SK-N-SH (cell line): ENCODE data around the gene TYR. TPM values are rescaled to one million over a fixed set of nuclear protein-coding genes. Genes with fewer than 3 reads are reported as not detected.
"Not testable (repeated sequence)": the region's sequence is repeated elsewhere in the genome, so short reads cannot be mapped to it uniquely, and the experiment has no call there.

Experiments
- CTCF ChIA-PET: fragments of 300-600, 350-600 bp; formaldehyde crosslinking; extraction: SDS; loops from one replicate; lab custom pipeline; 2021; lab: Yijun Ruan, JAX
- POLR2A ChIA-PET: fragments of 350-600 bp; sonication (Branson Sonifier 250); formaldehyde crosslinking; extraction: SDS; loops from one replicate; lab custom pipeline; 2020; ENCODE audit warnings: antibody characterized with exemption, inconsistent platforms; lab: Yijun Ruan, JAX
- DNase-seq: peaks from one replicate; pipeline ENCODE4 v3.0.0; 2012
- H2AFZ ChIP-seq: fragments of 200-600 bp; sonication (generic); 2 replicates; pipeline ENCODE4 v1.8.1; 2016; ENCODE audit warnings: antibody characterized with exemption, mild to moderate bottlenecking, low read depth
- H3F3A ChIP-seq: fragments of 200-600 bp; sonication (generic); replicated peaks from 2 replicates; pipeline ENCODE3; 2016; ENCODE audit warnings: antibody characterized with exemption, mild to moderate bottlenecking; ENCODE audit not compliant: insufficient read depth
- H3K27ac ChIP-seq, 2 experiments: fragments of 200-500 bp in 1 of 2; fragments of 200-600 bp in 1 of 2; sonication (Bioruptor generic) in 1 of 2; sonication (generic), shearing (Covaris generic) in 1 of 2; 2 replicates each; pipeline versions ENCODE4 v1.5.1 to v1.6.1; 2014 to 2016; ENCODE audit warnings: low read depth in 2 of 2, inconsistent platforms in 1 of 2, low read length in 1 of 2, mild to moderate bottlenecking in 1 of 2, mixed read lengths in 1 of 2
- H3K27me3 ChIP-seq: fragments of 200-600 bp; sonication (generic), shearing (Covaris generic); 2 replicates; pipeline ENCODE4 v1.6.1; 2016; ENCODE audit warnings: mixed run types; ENCODE audit not compliant: insufficient read depth
- H3K36me3 ChIP-seq, 2 experiments: fragments of 200-500 bp in 1 of 2; fragments of 200-600 bp in 1 of 2; sonication (Bioruptor generic) in 1 of 2; sonication (generic) in 1 of 2; replicated peaks in 1 of 2; 2 replicates each; pipeline versions ENCODE3 to v1.5.1; 2014 to 2016; ENCODE audit warnings: low read length in 1 of 2, mild to moderate bottlenecking in 1 of 2; ENCODE audit not compliant: insufficient read depth in 2 of 2, control insufficient read depth in 1 of 2
- H3K4me1 ChIP-seq, 2 experiments: fragments of 200-500 bp in 1 of 2; fragments of 200-600 bp in 1 of 2; sonication (Bioruptor generic) in 1 of 2; sonication (generic), shearing (Covaris generic) in 1 of 2; 2 replicates each; pipeline versions ENCODE4 v1.5.1 to v1.6.1; 2014 to 2016; ENCODE audit warnings: low read depth in 1 of 2, low read length in 1 of 2, mixed run types in 1 of 2; ENCODE audit not compliant: insufficient read depth in 2 of 2, control insufficient read depth in 1 of 2
- H3K4me2 ChIP-seq: fragments of 200-600 bp; sonication (generic), shearing (Covaris generic); 2 replicates; pipeline ENCODE4 v1.6.1; 2017; ENCODE audit warnings: mixed run types
- H3K4me3 ChIP-seq, 2 experiments: fragments of 200-500 bp in 1 of 2; fragments of 200-600 bp in 1 of 2; sonication (Bioruptor generic) in 1 of 2; sonication (generic), shearing (Covaris generic) in 1 of 2; 2 replicates each; pipeline versions ENCODE4 v1.5.1 to v1.8.1; 2014 to 2016; ENCODE audit warnings: low read depth in 2 of 2, inconsistent platforms in 1 of 2, low read length in 1 of 2, mild to moderate bottlenecking in 1 of 2, mixed read lengths in 1 of 2, moderate library complexity in 1 of 2
- H3K79me2 ChIP-seq: fragments of 200-600 bp; sonication (generic); 2 replicates; pipeline ENCODE4 v1.8.1; 2017; ENCODE audit warnings: mild to moderate bottlenecking; ENCODE audit not compliant: insufficient read depth
- H3K9ac ChIP-seq: fragments of 200-600 bp; sonication (generic); 2 replicates; pipeline ENCODE4 v1.6.1; 2017; ENCODE audit warnings: mixed run types
- H3K9me2 ChIP-seq: fragments of 200-600 bp; sonication (generic); 2 replicates; pipeline ENCODE4 v1.6.1; 2017; ENCODE audit warnings: mixed run types
- H3K9me3 ChIP-seq: fragments of 200-600 bp; sonication (generic); 2 replicates; pipeline ENCODE4 v1.6.1; 2017; ENCODE audit warnings: mixed run types, mild to moderate bottlenecking, moderate library complexity
- H4K20me1 ChIP-seq: fragments of 200-600 bp; sonication (generic); 2 replicates; pipeline ENCODE4 v1.6.1; 2017; ENCODE audit warnings: mild to moderate bottlenecking, mixed run types; ENCODE audit not compliant: insufficient read depth
- EP300 ChIP-seq, 2 experiments: IDR thresholded peaks; 2 replicates each; pipeline versions ENCODE4 v1.4.0 to v1.6.1; 2012; ENCODE audit warnings: borderline replicate concordance in 1 of 2, low read depth in 1 of 2, low read length in 1 of 2
- FOSL2 ChIP-seq: IDR thresholded peaks from 2 replicates; pipeline ENCODE4 v1.4.0; 2012; ENCODE audit warnings: low read depth, mild to moderate bottlenecking, moderate library complexity, borderline replicate concordance
- JUND ChIP-seq: IDR thresholded peaks from 2 replicates; pipeline ENCODE4 v1.4.0; 2012
- NFIC ChIP-seq: IDR thresholded peaks from 2 replicates; pipeline ENCODE4 v1.4.0; 2012; ENCODE audit warnings: borderline replicate concordance
- NRF1 ChIP-seq: IDR thresholded peaks from 2 replicates; pipeline ENCODE4 v1.6.1; 2012; ENCODE audit warnings: low read depth, mild to moderate bottlenecking, low read length
- POLR2AphosphoS5 ChIP-seq: IDR thresholded peaks from 2 replicates; pipeline ENCODE4 v1.6.1; 2012; ENCODE audit warnings: low read depth, low read length
- RCOR1 ChIP-seq: fragments of 150-350 bp; IDR thresholded peaks from 2 replicates; pipeline ENCODE4 v1.6.1; 2017; ENCODE audit warnings: antibody characterized with exemption, low read length
- RFX5 ChIP-seq: IDR thresholded peaks from 2 replicates; pipeline ENCODE4 v1.6.1; 2012; ENCODE audit warnings: mild to moderate bottlenecking, improper control_type of control experiment, low read length
- SMC3 ChIP-seq: IDR thresholded peaks from 2 replicates; pipeline ENCODE4 v1.6.1; 2012; ENCODE audit warnings: low read depth, low read length, improper control_type of control experiment
- TAF1 ChIP-seq: IDR thresholded peaks from 2 replicates; pipeline ENCODE4 v1.6.1; 2012; ENCODE audit warnings: low read depth, mild to moderate bottlenecking, low read length, moderate library complexity, borderline replicate concordance
- YY1 ChIP-seq: IDR thresholded peaks from 2 replicates; pipeline ENCODE4 v1.4.0; 2012; ENCODE audit warnings: low read depth, mild to moderate bottlenecking
- WGBS: methylation state at CpG from one replicate; pipeline ENCODE4 v1.1.6; 2017; ENCODE audit warnings: low lambda C conversion rate; 5-methylcytosine and 5-hydroxymethylcytosine counted together
- polyA plus RNA-seq, 3 experiments: library from polyadenylated mRNA; depleted of rRNA; stranded (reverse); fragments of >200 nt; gene quantifications; 2 replicates each; pipeline ENCODE4 v1.2.3, GENCODE V29; 2012
- TF ChIP-seq, protein P1 (sequence below): fragments of 150-350 bp; IDR thresholded peaks from 2 replicates; pipeline ENCODE4 v1.6.1; 2016; ENCODE audit warnings: mild to moderate bottlenecking, low read depth, low read length

TYR gene
- polyA plus RNA-seq, 1 of the 3 experiments (the other 2 are of a cell fraction), result not detected

DNA sequence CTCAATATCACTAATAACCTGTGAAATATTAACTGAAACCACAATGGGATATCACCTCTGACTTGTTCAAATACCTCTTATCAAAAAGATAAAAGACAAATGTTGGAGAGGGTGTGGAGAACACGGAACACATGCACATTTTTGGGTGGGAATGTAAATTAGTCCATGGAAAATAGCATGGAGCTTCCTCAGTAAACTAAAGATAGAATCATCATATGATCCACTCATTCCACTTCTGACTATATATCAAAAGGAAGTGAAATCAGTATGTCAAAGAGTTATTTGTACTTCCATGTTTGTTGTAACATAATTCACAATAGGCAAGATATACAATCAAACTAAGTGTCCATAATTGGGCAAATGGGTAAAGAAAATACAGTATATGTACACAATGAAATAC is 57.4 kb downstream of the TYR start:
- CTCF ChIA-PET, result interaction anchor here (0.6 kb wide), 1 partner anchor 668 kb away, joined by 3 read pairs; no protein-coding TSS in a partner anchor

DNA sequence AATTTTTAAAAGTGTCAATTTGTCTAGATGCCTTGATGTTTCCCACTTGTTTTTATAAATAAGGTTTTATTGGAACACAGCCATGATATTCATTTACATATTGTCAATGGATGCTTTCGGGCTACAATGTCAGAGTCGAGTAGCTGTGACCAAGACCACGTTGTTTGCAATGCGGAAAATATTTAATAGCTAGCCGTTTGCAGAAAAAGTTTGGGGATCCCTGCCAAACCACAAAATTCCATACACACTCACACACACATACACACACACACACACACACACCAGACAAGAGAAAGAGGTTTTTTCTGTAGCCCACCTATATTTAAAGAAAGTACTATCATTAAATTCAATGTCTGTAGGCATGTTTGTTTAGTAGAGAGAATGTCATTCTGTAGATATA is 58.3 kb downstream of the TYR start:
- no peaks in the 10 kb centered on the region for H3K27me3 ChIP-seq
- H2AFZ ChIP-seq, result no peak overlapping the region
- no peak overlapping the region for H3K27ac ChIP-seq
- no peaks in the 10 kb centered on the region for H3K36me3 ChIP-seq
- DNase-seq, result no peak
- no peaks in the 10 kb centered on the region for H3K9me3 ChIP-seq
- ChIA-PET POLR2A (no interaction called here), CTCF (no interaction called here)
- no peaks in the 10 kb centered on the region for H3K9me2 ChIP-seq
- no peaks in the 10 kb centered on the region for H3F3A ChIP-seq
- no peaks in the 10 kb centered on the region for H3K79me2 ChIP-seq
- no peaks in the 10 kb centered on the region for H3K4me1 ChIP-seq
- TF ChIP-seq FOSL2 (no peak), JUND (no peak)
- 47% methylated on average over 5 of the region's 5 CpGs for WGBS
- H3K9ac ChIP-seq, result no peak overlapping the region
- no peak overlapping the region for H3K4me3 ChIP-seq
- no peak overlapping the region for H3K4me2 ChIP-seq
- no peaks in the 10 kb centered on the region for H4K20me1 ChIP-seq

More for the DNA sequence above, 57.4 kb downstream of the TYR start:
- H3K4me3 ChIP-seq, result no peak overlapping the region
- no peak overlapping the region for H3K4me2 ChIP-seq
- no peaks in the 10 kb centered on the region for H3K79me2 ChIP-seq
- no peaks in the 10 kb centered on the region for H3K9me2 ChIP-seq
- TF ChIP-seq EP300 (IDR thresholded peaks at IDR 0.05; ENCODE audit: borderline replicate concordance in 1 of 2, low read depth in 1 of 2, low read length in 1 of 2), result no peak
- TF ChIP-seq JUND, result no peak
- no peak for TF ChIP-seq SMC3
- TF ChIP-seq NFIC, result no peak
- TF ChIP-seq, protein P1, sequence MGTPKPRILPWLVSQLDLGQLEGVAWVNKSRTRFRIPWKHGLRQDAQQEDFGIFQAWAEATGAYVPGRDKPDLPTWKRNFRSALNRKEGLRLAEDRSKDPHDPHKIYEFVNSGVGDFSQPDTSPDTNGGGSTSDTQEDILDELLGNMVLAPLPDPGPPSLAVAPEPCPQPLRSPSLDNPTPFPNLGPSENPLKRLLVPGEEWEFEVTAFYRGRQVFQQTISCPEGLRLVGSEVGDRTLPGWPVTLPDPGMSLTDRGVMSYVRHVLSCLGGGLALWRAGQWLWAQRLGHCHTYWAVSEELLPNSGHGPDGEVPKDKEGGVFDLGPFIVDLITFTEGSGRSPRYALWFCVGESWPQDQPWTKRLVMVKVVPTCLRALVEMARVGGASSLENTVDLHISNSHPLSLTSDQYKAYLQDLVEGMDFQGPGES, result no peak
- no peak for TF ChIP-seq RFX5
- TF ChIP-seq YY1, result no peak
- no peak for TF ChIP-seq POLR2AphosphoS5
- TF ChIP-seq NRF1, result no peak
- no peak for TF ChIP-seq TAF1
- TF ChIP-seq RCOR1, result no peak
- no peaks in the 10 kb centered on the region for H3K27me3 ChIP-seq
- no peak for DNase-seq
- no peaks in the 10 kb centered on the region for H3K36me3 ChIP-seq
- H2AFZ ChIP-seq, result no peak overlapping the region
- no peaks in the 10 kb centered on the region for H3K9me3 ChIP-seq
- H3F3A ChIP-seq, result no peaks in the 10 kb centered on the region
- H3K4me1 ChIP-seq, result no peaks in the 10 kb centered on the region
- 15% methylated on average over 1 of the region's 1 CpG for WGBS
- POLR2A ChIA-PET, result no interaction called here
- no peak overlapping the region for H3K9ac ChIP-seq
- H4K20me1 ChIP-seq, result no peaks in the 10 kb centered on the region
- no peak overlapping the region for H3K27ac ChIP-seq

DNA sequence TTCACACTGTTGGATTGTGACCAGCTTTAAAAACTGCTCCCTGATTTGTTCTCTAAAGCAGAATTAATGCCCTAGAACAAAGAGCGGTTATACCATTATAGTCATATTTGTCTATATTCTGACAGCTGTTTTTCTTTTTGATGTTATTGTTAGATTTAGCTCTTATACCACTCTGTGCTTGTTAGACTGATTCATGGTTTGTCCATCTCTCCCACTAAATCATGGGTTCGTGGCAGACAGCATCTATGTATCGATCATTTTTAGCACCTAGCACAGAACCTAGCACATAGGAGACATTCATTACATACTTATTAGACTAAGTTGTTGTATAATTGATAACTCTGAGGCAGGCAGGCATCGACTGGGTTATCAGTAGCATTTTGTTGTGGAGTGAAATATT is 69.3 kb downstream of the TYR start:
- H3K4me1 ChIP-seq, CTCF ChIA-PET, POLR2A ChIA-PET, H3K9ac ChIP-seq, H3K9me3 ChIP-seq, H3F3A ChIP-seq, H3K27me3 ChIP-seq, H3K4me2 ChIP-seq, H2AFZ ChIP-seq, H3K27ac ChIP-seq, H4K20me1 ChIP-seq, H3K9me2 ChIP-seq, H3K79me2 ChIP-seq, H3K4me3 ChIP-seq, H3K36me3 ChIP-seq, DNase-seq: not testable (repeated sequence)
- WGBS, result 38% methylated on average over 4 of the region's 4 CpGs
